Measurements from ENCODE around the gene CDK5RAP2.

DNA sequence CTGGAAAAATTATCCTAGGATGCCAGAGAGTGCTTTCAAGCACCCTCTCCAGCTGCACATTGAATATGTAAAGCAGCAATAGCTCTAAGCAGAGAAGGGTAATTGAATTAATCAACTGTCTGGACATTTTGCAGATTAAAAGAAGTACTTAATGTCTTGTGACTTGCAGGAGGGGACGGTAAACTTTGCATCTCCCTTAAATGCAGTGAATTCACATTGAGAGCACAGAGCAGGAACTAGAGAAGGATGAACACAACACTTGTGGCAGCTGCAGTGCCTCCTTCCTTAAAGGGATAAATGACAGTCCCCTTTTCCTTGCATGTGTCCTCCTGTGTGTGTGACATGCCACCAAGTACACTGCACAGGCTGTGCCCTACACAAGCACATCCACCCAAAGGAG is 7.4 kb upstream of the CDK5RAP2 start:
- TF ChIP-seq, protein P1, sequence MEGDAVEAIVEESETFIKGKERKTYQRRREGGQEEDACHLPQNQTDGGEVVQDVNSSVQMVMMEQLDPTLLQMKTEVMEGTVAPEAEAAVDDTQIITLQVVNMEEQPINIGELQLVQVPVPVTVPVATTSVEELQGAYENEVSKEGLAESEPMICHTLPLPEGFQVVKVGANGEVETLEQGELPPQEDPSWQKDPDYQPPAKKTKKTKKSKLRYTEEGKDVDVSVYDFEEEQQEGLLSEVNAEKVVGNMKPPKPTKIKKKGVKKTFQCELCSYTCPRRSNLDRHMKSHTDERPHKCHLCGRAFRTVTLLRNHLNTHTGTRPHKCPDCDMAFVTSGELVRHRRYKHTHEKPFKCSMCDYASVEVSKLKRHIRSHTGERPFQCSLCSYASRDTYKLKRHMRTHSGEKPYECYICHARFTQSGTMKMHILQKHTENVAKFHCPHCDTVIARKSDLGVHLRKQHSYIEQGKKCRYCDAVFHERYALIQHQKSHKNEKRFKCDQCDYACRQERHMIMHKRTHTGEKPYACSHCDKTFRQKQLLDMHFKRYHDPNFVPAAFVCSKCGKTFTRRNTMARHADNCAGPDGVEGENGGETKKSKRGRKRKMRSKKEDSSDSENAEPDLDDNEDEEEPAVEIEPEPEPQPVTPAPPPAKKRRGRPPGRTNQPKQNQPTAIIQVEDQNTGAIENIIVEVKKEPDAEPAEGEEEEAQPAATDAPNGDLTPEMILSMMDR (IDR thresholded peaks at IDR 0.05): no peak
- no peak for TF ChIP-seq POLR2A (IDR thresholded peaks at IDR 0.05)
- no peak for TF ChIP-seq POLR2AphosphoS5 (IDR thresholded peaks at IDR 0.05; ENCODE audit: insufficient read depth in 1 of 2, low read depth in 1 of 2)

Measured in vagina (tissue), 2 donors.